ENCODE data around the gene AP3B1.

AP3B1 gene

DNA sequence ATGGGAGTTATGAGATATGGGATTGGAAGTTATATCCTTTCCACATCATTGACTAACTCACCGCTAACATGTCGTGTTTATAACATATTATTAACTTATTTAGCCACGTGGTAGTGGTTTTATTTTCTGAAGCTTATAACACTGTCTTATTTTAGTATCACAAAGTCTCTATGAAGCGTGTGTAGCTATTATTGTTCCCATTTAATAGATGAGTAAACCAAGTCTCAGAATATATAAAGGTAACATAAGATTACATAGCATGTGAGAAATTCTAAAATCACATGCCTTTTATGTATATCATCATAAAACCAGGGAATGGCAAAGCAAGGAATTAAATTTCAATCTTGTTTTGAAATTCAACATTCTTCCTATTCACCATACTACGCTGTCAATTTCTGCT, 15.3 kb downstream of the AP3B1 start:
- no peak overlapping the region for H3K4me3 ChIP-seq (ENCODE audit: low read length)
- no peak for TF ChIP-seq ZNF274 (IDR thresholded peaks at IDR 0.05; ENCODE audit: low read depth, low read length)

- H3K4me3 ChIP-seq (ENCODE audit: low read length), result no peak overlapping the region
- no peak for TF ChIP-seq ZNF274 (IDR thresholded peaks at IDR 0.05; ENCODE audit: low read depth, low read length)
These were observed 16.8 kb downstream of the AP3B1 start for GRCh38 chr5:78277715-78278114.

DNA sequence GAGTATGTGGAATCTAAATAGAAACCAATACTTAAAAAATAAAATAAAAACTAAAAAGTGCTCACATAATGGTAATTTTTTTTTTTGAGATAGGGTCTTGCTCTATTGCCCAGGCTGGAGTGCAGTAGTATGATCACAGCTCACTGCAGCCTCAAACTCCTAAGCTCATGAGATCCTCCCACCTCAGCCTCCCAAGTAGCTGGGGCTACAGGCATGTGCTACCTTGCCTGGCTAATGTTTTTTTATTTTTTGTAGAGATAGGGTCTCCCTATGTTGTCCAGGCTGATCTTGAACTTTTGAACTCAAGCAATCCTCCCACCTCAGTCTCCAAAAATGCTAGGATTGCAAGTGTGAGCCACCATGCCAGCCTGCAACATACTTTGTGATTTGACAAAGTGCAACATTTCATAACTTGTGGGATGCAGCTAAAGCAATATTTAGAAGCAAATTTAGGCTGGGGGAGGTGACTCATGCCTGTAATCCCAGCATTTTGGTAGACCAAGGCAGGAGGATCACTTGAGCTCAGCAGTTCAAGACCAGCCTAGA, 18.4 kb downstream of the AP3B1 start:
- no peak overlapping the region for H3K4me3 ChIP-seq (ENCODE audit: low read length)
- no peak for TF ChIP-seq ZNF274 (IDR thresholded peaks at IDR 0.05; ENCODE audit: low read depth, low read length)

- no peak overlapping the region for H3K4me3 ChIP-seq (ENCODE audit: low read length)
These were observed 19.8 kb downstream of the AP3B1 start for GRCh38 chr5:78274540-78275197.

DNA sequence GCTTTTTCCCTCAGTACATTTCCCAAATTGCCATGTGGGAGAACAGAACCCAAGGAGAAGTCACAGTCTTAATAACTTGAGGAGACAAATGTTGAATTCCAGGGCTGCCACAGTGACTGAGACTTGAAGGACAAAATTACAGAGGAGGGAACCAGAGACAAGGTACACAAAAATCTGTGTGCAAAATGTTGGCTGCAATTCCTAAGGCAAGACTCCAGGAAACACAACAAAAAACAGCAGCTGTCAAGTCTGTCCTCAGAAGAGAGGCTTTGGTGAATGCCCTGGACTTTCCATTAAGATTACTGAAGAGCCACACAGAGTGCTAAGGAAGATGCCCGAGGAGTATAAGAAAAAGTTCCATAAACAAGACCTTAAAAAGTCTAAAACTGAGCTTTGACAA, 21.1 kb downstream of the AP3B1 start:
- H3K4me3 ChIP-seq (ENCODE audit: low read length), result no peak overlapping the region
- no peak for TF ChIP-seq ZNF274 (IDR thresholded peaks at IDR 0.05; ENCODE audit: low read depth, low read length)

More at GRCh38 chr5:78274540-78275197, 19.8 kb downstream of the AP3B1 start:
- TF ChIP-seq ZNF274 (IDR thresholded peaks at IDR 0.05; ENCODE audit: low read depth, low read length), result no peak

- no peak for TF ChIP-seq ZNF274 (IDR thresholded peaks at IDR 0.05; ENCODE audit: low read depth, low read length)
- no peak overlapping the region for H3K4me3 ChIP-seq (ENCODE audit: low read length)
These were observed 22.7 kb downstream of the AP3B1 start for GRCh38 chr5:78271766-78272165.

DNA sequence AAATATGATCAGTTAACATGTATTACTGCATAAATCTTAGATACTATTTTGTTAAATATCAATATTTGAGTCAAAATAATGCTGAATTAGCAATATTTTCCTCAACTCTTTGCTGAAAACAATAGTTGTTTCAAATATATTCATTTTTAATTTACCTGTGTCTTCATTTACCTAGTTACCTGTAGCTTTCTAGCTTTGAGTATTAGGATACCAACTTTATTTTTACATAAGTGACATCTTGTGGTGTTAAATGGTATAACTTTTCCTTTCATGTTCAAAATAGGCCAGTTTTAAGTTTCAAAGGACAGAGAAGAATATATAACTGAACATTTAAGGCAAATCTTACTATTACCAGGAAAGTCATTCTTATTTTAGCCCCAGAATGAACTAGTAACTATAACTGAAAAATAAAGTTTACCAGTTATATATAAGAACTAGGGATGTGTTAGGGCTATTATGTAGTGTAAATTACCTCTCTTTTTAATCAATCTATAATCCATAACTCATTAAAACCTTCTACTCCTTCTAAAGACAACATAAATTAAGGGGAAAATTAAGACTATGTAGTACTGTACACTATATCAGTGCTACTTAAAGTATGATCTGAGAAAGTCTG, 25.3 kb downstream of the AP3B1 start:
- TF ChIP-seq ZNF274 (IDR thresholded peaks at IDR 0.05; ENCODE audit: low read depth, low read length), result no peak
- no peak overlapping the region for H3K4me3 ChIP-seq (ENCODE audit: low read length)

GRCh38 chr5:78268356-78268755, 26.1 kb downstream of the AP3B1 start:
- H3K4me3 ChIP-seq (ENCODE audit: low read length), result no peak overlapping the region
- TF ChIP-seq ZNF274 (IDR thresholded peaks at IDR 0.05; ENCODE audit: low read depth, low read length), result no peak

DNA sequence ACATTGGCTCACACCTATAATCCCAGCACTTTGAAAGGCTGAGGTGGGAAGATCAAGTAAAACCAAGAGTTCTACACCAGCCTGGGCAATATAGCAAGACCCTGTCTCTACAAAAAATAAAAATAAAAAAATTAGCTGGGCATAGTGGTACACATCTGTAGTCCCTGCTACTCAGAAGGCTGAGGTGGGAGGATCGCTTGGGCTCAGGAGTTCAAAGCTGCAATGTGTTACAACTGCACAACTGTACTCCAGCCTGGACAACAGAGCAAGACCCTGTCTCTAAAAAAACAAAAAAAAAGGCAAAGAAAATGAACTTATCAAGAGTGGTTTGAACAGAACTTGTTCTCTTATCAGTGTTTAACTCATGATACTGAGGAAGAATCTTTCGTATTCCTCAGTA, 29.3 kb downstream of the AP3B1 start:
- no peak for TF ChIP-seq ZNF274 (IDR thresholded peaks at IDR 0.05; ENCODE audit: low read depth, low read length)
- H3K4me3 ChIP-seq (ENCODE audit: low read length), result no peak overlapping the region

DNA sequence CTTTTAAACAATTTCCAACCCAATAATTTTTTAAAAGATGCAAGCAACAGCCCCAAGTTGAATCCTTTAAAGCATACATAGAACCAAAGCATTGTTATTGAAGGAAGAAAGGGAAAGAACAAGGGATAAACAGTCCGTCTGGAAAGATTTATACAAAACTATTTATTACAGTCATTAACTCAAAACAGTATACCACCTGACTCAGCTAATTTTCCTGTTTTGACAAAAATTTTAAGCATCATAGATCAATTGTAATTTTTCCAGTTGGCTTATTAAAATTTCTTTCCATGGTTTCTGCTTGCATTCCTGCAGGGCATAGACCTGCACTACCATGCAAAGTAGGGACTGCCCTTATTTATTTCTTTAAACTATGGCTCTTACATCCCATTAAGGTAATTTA, 29.9 kb downstream of the AP3B1 start:
- no peak for TF ChIP-seq ZNF274 (IDR thresholded peaks at IDR 0.05; ENCODE audit: low read depth, low read length)
- no peak overlapping the region for H3K4me3 ChIP-seq (ENCODE audit: low read length)

DNA sequence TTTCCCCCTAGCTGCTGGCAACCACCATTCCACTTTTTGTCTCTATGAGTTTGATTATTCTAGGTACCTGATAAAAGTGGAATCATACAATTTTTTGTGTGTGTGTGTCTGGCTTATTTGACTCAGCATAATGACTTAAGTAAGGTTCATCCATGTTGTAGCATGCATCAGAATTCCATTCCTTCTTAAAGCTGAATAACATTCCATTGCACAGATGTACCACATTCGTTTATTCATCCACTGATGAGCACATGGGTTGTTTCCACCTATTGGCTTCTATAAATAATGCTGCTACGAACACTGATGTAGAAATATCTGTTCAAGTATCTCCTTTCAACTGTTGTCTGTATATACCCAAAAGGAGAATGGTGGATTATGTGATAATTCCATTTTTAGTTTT, 33.7 kb downstream of the AP3B1 start:
- no peak overlapping the region for H3K4me3 ChIP-seq (ENCODE audit: low read length)
- TF ChIP-seq ZNF274 (IDR thresholded peaks at IDR 0.05; ENCODE audit: low read depth, low read length), result no peak

DNA sequence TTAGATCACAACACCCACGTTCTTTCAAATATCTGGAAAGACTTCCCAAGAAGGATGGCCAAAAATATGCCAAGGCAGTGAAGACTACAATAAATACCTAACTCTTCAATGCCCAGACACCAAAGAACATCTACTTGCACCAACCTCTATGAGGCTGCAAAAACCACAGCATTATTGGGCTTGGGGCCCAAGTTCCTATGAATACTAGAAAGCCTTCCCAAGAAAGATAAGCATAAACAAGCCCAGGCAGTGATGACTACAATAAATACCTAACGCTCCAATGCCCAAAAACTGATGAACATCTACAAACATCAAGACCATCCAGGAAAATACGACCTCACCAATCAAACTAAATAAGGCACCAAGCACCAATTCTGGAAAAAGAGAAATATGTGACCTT, 41.3 kb downstream of the AP3B1 start:
- TF ChIP-seq ZNF274 (IDR thresholded peaks at IDR 0.05; ENCODE audit: low read depth, low read length), result no peak

DNA sequence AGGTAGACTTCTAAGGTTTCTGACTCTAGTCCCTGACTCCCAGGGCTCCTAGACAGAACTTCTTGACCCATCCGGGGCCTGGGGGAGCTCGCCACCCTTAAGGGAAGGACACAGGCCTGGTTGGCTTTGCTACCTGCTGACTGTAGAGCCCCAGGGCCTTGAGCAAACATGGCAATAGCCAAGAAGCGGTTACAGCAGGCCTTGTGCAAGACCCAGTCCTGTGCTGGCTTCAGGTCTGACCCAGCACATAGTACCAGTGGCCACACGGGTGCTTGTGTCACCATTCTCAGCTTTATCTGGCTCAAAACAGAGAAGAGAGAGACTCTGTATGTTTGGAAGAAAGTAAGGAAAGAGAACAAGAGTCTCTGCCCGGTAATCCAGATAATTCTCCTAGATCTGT, 41.8 kb downstream of the AP3B1 start:
- TF ChIP-seq ZNF274 (IDR thresholded peaks at IDR 0.05; ENCODE audit: low read depth, low read length), result no peak

More for the DNA sequence above, 41.3 kb downstream of the AP3B1 start:
- no peak overlapping the region for H3K4me3 ChIP-seq (ENCODE audit: low read length)

DNA sequence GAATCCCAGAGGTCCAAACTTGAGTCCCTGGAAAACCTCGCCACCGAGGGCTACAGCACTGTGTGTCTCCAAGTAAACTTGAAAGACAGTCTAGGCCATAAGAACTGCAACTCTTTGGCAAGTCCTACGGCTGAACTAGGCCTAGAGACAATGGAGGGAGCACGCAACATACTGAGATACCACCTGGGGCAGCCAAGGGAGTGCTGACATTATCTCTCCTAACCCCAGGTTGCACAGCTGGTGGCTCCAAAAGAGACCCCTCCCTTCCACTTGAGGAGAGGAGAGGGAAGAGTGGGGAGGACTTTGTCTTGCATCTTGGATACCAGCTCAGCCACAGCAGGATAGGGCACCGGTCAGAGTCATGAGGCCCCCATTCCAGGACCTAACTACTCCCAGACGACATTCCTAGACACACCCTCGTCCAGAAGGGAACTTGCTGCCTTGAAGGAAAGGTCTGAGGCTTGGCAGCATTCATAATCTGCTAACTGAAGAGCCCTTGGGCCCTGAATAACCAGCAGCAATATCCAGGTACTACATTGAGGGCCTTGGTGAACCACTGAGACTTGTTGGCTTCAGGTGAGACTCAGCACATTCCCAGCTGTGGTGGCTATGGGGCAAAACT, 42.7 kb downstream of the AP3B1 start:
- H3K4me3 ChIP-seq (ENCODE audit: low read length), result no peak overlapping the region
- no peak for TF ChIP-seq ZNF274 (IDR thresholded peaks at IDR 0.05; ENCODE audit: low read depth, low read length)

More for the DNA sequence above, 41.8 kb downstream of the AP3B1 start:
- H3K4me3 ChIP-seq (ENCODE audit: low read length), result no peak overlapping the region

DNA sequence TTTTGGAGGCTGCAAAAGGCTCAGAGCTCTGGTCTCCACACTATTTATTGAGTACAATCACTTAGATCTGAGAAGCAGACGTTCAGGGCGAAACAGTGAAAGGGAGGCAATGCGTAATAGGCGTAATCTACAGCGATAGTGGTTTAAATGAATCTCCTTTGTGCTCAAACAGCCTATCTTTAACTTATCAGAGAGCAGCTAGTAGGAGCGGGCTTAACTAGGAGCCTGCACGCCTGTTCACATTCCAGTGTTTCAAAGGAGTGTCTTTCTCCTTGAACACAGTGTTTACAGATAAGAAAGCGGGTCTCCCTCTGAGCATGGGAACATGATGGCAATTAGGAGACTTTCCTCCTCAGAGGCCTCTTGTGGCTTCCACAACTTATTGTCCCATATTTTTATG, 49.4 kb downstream of the AP3B1 start:
- no peak overlapping the region for H3K4me3 ChIP-seq (ENCODE audit: low read length)
- TF ChIP-seq ZNF274 (IDR thresholded peaks at IDR 0.05; ENCODE audit: low read depth, low read length), result no peak

Data from GM08714 (cell line).